Epithelial cell of proximal tubule (primary cell): ENCODE data around the gene GTF2H2C. TPM values are rescaled to one million over a fixed set of nuclear protein-coding genes. Genes with fewer than 3 reads are reported as not detected.
A peak's percentile ranks its signal among the peaks of the same experiment; 100 is the strongest.
"Not testable (repeated sequence)": the region's sequence is repeated elsewhere in the genome, so short reads cannot be mapped to it uniquely, and the experiment has no call there.

ENCODE experiments used
- DNase-seq: peaks from one replicate; pipeline ENCODE4 v3.0.0-alpha.2; 2011; ENCODE audit warnings: low read depth
- H3K4me3 ChIP-seq: 2 replicates; pipeline ENCODE4 v1.5.1; 2011; ENCODE audit warnings: low read depth, mild to moderate bottlenecking, low read length
- total RNA-seq: library from RNA; depleted of rRNA; stranded (reverse); fragments of >200 nt; gene quantifications from 2 replicates; pipeline ENCODE4 v1.2.3, GENCODE V29; 2015
- TF ChIP-seq, protein P1 (sequence below): conservative IDR thresholded peaks from 2 replicates; pipeline ENCODE4 v1.5.1; 2012; ENCODE audit warnings: low read depth, mild to moderate bottlenecking, low read length

The GTF2H2C gene
- total RNA-seq, 1 donor from 2014 or later: 23.2 TPM

DNA sequence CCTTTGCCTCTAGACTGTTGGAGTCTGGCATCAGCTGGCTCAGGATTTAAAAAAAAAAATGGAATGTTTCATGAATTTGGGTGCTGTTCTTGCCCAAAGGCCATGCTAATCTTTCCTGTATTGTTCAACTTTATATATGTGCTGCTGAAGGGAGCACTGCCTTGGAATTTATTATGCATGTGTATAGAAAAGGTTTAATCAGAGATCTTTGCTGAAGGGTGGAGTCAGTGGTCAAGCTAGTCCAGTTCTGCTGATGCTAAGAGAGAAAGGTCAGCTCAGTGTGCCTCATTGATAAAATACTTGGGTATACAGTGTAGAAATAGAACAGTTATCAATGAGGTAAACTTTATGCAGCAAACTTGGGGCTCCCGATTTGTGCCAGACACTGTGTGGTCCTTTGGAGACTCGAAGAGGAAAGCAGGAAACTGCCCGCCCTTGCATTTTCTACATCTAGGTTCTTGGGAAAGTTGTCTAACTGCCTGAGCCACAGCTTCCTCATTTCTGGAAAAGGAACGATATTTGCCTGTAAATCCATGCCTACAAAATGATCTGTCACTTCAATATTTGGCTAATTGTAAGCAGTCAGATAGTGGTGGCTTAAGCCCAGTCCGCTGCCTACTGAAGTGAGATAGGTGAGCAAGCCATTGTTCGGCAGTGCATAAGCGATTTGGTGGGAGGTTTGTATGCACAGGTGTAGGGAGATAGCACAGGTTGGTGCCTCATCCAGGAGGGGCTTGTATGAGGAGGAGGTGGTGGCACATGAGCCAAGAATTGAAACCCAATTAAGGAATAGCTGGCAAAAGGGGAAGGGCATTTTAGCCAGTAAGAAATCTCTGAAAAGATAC, 29.2 kb upstream of the GTF2H2C start:
- TF ChIP-seq, protein P1, sequence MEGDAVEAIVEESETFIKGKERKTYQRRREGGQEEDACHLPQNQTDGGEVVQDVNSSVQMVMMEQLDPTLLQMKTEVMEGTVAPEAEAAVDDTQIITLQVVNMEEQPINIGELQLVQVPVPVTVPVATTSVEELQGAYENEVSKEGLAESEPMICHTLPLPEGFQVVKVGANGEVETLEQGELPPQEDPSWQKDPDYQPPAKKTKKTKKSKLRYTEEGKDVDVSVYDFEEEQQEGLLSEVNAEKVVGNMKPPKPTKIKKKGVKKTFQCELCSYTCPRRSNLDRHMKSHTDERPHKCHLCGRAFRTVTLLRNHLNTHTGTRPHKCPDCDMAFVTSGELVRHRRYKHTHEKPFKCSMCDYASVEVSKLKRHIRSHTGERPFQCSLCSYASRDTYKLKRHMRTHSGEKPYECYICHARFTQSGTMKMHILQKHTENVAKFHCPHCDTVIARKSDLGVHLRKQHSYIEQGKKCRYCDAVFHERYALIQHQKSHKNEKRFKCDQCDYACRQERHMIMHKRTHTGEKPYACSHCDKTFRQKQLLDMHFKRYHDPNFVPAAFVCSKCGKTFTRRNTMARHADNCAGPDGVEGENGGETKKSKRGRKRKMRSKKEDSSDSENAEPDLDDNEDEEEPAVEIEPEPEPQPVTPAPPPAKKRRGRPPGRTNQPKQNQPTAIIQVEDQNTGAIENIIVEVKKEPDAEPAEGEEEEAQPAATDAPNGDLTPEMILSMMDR: no peak
- no peak overlapping the region for H3K4me3 ChIP-seq
- no peak for DNase-seq

DNA sequence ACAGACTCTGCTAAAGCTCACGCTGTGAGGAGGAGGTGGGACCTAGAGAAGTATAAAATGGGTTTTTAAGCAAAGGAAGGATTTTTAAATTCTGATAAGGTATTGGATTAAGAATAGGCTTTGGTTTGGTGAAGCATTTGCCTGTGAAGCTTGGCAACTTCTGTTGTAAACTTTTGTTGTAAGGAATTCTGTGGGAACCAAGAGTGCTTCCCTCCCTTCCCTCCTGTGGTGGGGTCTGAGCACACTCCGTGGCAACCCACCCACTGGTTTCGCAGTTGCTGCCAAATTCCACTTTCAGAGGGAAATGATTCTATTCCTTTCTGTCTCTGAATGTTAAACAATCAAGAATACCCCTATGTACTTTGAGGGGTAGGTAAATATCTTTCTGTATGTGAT, 28.6 kb upstream of the GTF2H2C start:
- no peak overlapping the region for H3K4me3 ChIP-seq
- DNase-seq: no peak
- TF ChIP-seq, protein P1: no peak

DNA sequence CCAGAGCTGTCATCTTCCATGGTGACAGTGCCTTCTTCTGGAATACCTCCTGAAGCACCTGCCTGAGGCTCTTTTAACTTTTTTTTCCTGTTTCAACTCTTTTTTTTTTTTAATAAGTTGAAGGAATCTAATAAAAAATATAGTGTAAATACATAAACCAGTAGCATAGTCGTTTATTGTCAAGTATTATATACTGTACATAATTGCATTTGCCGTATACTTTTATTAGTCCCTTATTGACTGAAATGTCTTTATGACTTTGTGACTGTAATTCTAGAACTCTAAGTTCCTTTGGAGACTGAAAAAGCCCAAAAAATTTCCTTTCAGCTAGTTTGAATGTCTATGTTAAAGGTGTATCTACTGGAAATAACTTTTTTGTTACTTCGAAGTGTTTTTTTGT, 22.1 kb upstream of the GTF2H2C start:
- not testable (repeated sequence) for H3K4me3 ChIP-seq, DNase-seq

DNA sequence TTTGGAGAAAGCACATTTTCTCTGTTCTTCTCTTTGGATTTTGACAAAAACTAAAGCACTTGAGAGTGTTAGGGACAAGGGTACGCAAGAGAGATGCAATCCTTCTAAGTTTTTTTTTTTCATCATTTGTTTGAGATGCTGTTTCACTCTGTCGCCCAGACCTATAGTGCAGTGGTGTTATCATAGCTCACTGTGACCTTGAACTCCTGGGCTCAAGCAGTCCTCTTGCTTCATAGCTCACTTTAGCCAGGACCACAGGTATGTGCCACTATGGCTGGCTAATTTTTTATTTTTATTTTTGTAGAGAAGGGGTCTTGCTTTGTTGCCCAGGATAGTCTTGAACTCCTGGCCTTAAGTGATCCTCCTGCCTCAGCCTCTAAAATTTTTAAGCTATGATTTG, 21.3 kb upstream of the GTF2H2C start:
- not testable (repeated sequence) for DNase-seq, H3K4me3 ChIP-seq

DNA sequence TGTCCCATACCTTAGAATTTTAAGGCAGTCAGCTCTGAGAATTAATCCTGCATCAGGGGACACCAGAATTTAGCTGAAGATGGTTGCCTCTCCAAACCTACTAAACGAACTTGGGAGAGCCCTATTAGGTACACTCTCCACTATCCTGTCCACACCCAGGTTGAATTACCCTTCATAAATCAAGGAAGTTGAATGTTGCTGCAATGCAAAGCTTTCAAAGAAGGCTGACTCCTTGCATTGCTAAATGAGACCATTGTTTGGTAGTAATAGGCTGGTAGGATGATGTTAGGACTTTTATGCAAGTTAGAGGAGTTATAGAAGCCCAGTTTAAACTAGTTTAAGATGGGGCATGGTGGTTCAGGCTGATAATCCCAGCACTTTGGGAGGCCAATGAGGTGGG, 18.6 kb upstream of the GTF2H2C start:
- not testable (repeated sequence) for DNase-seq, H3K4me3 ChIP-seq

DNA sequence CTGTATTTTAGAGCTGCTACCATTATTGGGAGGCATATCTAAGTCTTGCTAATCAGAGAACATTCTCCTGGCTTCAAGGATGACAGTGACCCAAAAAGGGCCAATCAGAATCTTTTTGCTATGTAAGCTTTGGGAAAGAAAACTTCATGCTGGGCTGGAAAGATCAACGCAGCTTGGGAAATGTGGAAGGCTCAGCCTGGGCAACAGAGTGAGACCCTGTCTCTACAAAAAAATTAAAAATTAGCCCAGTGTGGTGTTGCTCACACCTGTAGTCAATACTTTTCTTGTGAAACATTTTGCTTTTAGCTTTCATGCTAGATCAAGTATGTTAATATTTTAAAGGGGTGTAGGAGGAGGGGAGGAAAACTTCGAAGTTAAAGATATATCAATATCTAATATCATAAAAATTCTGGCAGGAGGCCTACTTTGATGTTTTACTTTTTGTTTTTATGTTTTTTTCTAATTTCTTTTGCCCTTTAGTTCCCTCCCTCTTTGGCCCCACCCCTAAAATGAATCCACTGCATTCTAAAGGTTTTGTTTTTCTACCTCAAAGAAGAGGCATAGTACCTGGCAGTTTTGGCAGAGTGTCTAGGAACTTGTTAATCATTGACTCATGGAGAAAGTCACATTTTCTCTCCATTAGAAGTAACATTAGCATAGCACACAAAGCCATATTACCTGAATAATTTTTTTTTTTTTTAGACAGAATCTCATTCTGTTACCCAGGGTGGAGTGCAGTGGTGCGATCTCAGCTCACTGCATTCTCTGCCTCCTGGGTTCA, 17.0 kb upstream of the GTF2H2C start:
- not testable (repeated sequence) for H3K4me3 ChIP-seq, DNase-seq

DNA sequence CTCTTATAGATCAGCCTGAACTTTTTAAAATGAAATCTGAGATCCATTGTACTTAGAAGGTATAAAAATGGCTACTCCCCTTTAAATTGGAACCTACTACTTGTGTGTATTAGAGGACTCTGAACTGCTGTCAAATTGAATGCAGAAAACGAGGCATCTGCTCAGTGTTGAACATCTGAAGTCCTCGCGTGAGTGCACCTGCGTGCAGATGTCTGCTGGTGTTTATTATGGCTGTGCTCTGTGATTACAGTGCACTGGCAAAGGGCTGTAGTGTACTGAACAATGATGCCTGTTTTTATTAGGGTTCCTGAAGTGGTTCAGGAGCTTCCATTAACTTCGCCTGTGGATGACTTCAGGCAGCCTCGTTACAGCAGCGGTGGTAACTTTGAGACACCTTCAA, 15.4 kb upstream of the GTF2H2C start:
- not testable (repeated sequence) for DNase-seq, H3K4me3 ChIP-seq

DNA sequence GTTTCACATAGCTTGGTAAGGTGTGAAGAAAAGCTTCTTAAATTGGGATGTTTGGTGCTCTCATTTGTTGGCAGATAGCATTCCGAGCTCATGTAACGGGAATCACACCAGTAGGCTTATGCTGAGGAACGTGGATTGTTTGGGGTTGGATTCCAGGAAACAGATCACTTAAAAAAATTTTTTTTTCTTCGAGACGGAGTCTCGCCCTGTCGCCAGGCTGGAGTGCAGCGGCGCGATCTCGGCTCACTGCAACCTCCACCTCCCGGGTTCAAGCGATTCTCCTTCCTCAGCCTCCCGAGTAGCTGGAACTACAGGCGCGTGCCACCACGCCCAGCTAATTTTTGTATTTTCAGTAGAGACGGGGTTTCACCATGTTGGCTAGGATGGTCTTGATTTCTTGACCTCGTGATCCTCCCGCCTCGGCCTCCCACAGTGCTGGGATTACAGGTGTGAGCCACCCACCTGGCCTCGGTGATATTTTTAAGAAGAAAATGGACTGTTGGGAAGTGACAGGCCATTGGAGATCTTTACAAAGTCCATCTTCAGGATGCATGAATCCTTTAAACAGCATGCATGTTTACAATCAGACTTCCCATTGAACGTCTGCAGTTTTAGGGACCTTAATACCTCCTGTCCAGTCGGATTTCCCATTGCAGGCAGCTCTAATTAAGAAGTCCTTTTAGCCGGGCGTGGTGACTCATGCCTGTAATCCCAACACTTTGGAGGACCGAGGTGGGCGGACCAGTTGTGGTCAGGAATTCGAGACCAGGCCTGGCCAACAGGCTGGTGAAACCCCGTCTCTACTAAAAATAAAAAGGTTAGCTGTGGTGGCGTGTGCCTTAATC, 818 bp downstream of the GTF2H2C start:
- not testable (repeated sequence) for DNase-seq
- H3K4me3 ChIP-seq: peak overlapping the region; percentile 50

DNA sequence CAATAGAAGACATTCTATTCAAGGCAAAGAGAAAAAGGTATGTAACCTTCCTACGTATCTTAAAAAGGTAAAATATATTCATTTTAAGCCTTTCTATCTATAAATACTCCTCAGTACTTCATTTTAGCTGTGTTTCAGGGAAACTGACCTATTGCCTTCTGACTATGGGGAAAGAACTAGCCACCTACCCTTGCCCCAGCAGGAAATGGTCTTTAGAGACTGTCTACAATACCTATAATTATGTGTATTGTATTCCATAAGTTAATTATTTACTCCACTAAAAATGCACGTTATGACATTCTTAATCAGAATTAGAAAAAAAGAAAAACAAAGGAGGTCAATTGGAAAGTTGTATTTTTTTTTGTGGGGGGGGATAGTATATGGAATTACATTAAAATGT, 6.2 kb downstream of the GTF2H2C start:
- DNase-seq, H3K4me3 ChIP-seq: not testable (repeated sequence)

DNA sequence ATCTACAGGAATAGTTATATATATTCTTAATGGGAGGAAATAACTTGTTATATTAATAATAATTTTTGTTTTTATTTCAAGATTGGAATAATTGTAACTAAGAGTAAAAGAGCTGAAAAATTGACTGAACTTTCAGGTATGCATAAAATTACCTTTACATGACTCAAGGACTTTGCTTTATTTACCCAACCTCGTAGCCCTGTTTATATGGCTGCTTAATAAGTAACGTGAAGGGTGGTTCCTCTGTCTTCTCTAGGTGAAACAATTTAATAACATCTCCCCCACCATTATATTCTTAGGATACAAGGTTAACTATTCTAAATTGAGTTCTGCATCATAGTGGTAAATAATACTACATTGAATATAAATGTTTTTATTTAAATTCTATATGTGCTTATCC, 8.1 kb downstream of the GTF2H2C start:
- H3K4me3 ChIP-seq, DNase-seq: not testable (repeated sequence)

DNA sequence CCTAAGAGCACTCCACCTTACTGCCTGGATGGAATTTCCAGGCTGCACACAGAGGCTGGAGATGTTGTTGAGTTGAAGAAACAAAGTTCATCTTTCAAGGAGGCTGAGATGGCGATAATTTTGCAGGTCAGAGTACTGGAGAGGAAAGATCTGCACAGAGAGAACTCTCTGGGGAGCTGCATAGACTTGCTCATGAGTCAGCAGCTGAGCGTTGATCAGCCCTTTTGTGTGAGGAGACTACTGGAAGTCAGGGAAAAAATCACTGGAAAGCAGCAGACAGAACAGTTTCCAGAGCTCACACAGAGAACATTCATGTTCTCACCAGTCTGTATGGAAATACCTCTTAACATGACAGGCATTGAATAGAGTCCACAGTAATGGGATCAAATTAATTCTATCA, 23.4 kb downstream of the GTF2H2C start:
- not testable (repeated sequence) for H3K4me3 ChIP-seq, DNase-seq

DNA sequence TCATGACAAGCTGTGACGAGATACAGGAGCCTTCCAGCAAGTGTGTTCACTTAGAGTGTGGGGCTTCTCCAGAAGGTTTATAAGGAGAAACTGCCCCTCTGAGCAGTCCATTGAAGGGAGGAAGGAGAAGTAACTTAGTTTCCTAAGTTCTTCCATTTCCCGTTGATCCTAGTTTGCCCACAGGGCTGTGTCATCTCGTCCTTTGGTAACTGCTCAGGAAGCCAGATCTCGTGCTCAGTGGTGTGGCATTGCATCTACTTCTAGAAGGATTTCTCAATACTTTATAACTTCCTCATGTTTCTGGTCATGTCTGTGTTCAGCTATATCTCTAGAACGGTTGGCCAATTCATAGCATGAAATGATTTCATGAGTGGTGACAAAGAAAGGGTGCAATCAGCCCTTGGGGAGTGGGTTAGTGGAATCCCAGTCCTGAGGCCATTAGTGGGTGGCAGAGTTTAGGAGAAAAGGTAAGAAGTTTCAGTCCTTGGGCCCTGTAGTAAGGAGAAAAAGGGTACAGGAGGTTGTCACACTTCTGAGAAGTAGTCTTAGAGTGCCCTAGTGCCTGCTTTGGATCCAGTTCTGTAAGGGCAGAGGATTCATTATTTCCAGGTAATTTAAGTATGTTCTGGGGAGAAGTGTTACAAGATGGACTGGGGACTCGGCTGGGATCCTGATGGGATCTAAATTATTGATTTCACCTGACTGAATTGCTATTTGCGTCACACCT, 36.3 kb downstream of the GTF2H2C start:
- not testable (repeated sequence) for DNase-seq, H3K4me3 ChIP-seq

DNA sequence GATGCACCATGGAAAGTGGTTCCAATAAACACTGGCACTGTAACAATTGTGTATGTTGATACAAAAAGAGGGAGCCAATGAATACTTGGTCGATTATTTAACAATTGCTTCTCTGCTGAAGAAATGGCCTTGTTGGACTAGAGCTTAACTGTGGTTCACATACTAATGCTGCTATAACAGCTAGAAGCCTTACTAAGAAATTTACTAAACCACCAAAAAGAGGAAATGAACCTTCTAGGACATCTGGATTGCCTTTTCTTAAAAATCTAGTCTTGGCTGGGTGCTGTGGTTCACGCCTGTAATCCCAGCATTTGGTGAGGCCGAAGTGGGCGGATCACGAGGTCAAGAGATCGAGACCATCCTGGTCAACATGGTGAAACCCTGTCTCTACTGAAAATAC, 42.0 kb downstream of the GTF2H2C start:
- not testable (repeated sequence) for H3K4me3 ChIP-seq, DNase-seq

DNA sequence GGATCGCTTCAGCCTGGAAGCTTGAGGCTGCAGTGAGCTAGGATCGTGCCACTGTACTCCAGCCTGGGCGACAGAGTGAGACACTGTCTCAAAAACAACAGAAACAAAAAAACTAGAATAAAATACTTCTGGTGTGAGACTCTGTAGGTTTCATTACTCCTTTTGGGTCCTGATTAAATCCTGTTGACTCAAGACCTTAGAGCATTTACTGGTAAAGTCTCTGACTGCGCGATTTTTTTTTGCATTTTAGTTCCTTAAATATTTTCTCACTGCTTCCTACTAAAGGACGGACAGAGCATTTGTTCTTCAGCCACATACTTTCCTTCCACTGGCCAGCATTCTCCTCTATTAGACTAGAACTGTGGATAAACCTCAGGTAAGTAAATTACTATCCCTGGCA, 46.8 kb downstream of the GTF2H2C start:
- DNase-seq: not testable (repeated sequence)

DNA sequence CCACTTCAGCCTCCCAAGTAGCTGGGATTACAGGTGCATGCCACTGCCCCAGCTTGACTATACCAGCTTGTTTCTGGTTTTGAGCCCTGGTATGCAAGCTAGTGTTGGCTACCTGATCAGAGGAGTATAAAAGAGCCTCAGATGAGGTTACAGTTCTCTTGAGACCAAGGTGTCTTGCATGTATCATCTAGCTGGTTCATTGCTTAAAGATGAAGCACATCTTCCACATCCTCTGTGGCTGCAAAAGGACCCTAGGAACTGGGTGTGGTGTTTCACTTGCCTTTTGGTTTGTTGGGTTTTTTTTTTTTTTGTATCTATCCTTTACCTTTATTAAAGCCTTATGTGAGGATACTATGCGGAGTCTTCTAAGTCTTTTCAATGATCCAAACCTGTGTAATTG, 47.8 kb downstream of the GTF2H2C start:
- DNase-seq, H3K4me3 ChIP-seq: not testable (repeated sequence)

More for the DNA sequence above, 46.8 kb downstream of the GTF2H2C start:
- not testable (repeated sequence) for H3K4me3 ChIP-seq
